ENCODE data around the gene CAP1. TPM values are rescaled to one million over a fixed set of nuclear protein-coding genes. Genes with fewer than 3 reads are reported as not detected.

Gene CAP1
- total and polyA plus RNA-seq, 9 of the 15 experiments (the other 6 are each of a cell fraction or from before 2014, with no cell fraction given): 230 to 658 (median 281) TPM

DNA sequence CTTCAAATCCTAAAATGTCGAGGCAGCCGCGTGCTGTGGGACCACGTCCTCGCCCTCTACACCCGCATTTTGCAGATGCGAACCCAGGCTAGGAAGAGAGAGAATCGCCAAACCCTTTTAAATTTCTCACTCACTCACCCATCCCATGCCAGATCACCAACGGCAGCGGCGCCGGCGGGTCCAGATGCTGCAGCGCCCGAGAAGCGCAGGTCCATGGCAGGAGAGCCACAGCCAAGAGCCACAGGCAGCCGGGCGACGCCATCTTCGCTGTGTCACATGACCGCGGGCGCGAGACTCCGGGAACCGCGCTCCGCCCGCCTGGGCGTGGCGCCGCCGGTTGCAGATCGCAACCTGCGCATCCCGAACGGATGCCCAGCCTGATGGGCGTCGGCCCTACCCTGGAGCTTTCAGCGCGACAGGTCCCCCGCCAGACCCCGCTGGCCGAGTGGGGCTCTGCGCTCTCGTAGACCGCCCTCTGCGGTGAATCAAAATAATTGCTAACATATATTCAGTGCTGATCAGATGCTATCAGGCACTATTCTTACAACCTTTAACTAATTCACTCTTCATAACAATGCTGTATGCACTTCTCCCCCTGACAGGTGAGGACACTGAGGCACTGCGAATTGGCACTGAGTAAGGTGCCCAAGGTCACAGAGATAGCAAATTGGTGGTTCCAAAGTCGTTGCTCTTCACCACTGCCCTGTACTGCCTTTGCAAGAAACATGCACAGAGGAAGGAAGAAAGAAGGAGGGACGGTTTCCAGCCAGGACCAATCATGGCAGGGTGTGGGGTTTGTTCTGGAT is 56.7 kb downstream of the CAP1 start, which contains the start of gene PPT1 (continued):
- peak; percentile 49 to 93; a peak in 2 of 4 replicates for TF ChIP-seq RCOR1 (IDR thresholded peaks at IDR 0.05; ENCODE audit: borderline replicate concordance in 1 of 2, low read depth in 2 of 2, low read length in 2 of 2)
- peak; percentile 67; the same call in 1 of the 2 replicates for TF ChIP-seq CBX1 (IDR thresholded peaks at IDR 0.05; ENCODE audit: low read depth)
- TF ChIP-seq FOXA3 (CRISPR knock-in tag; conservative IDR thresholded peaks at IDR 0.05 in 1 of 2, IDR thresholded peaks at IDR 0.05 in 1 of 2): peak in 1 of 2 experiments; percentile 94; a peak in 2 of 4 replicates
- peak; percentile 58; the same call in 1 of the 2 replicates for TF ChIP-seq CREM (IDR thresholded peaks at IDR 0.05; ENCODE audit: low read depth)
- TF ChIP-seq FOXK2 (conservative IDR thresholded peaks at IDR 0.05 in 1 of 2, IDR thresholded peaks at IDR 0.05 in 1 of 2; ENCODE audit: low read depth in 2 of 2): peak; percentile 63 to 71; a peak in 3 of 4 replicates
- TF ChIP-seq HDGF (IDR thresholded peaks at IDR 0.05): peak; percentile 81; the same call in 1 of the 2 replicates
- 0 out of 2 replicates have a peak, but pooled peaks have one; percentile 33 for TF ChIP-seq SMAD3 (CRISPR knock-in tag; conservative IDR thresholded peaks at IDR 0.05)
- peak; percentile 96 for TF ChIP-seq ZBTB1 (CRISPR knock-in tag; IDR thresholded peaks at IDR 0.05; ENCODE audit: borderline replicate concordance, low read depth)
- TF ChIP-seq HDAC2 (IDR thresholded peaks at IDR 0.05): peak; percentile 94
- TF ChIP-seq ZNF609 (CRISPR knock-in tag; IDR thresholded peaks at IDR 0.05; ENCODE audit: borderline replicate concordance): no peak
- TF ChIP-seq POLR2AphosphoS5 (IDR thresholded peaks at IDR 0.05; ENCODE audit: control insufficient read depth, insufficient read depth, low read depth, low read length): peak; percentile 77
- peak; percentile 38; the same call in 1 of the 2 replicates for TF ChIP-seq ZBTB17 (CRISPR knock-in tag; IDR thresholded peaks at IDR 0.05)
- peak; percentile 63 for TF ChIP-seq ZNF263 (CRISPR knock-in tag; IDR thresholded peaks at IDR 0.05; ENCODE audit: borderline replicate concordance)
- TF ChIP-seq TAF1 (IDR thresholded peaks at IDR 0.05; ENCODE audit: control insufficient read depth, extremely low read depth, insufficient read depth, low read length, severe bottlenecking): peak; percentile 88
- TF ChIP-seq KAT8 (IDR thresholded peaks at IDR 0.05; ENCODE audit: low read depth): 0 out of 2 replicates have a peak, but pooled peaks have one; percentile 41
- no peak for TF ChIP-seq EGR1 (conservative IDR thresholded peaks at IDR 0.05)
- peak; percentile 73; the same call in 1 of the 2 replicates for TF ChIP-seq PML (IDR thresholded peaks at IDR 0.05; ENCODE audit: low read length)
- no peak for TF ChIP-seq NR4A1 (CRISPR knock-in tag; IDR thresholded peaks at IDR 0.05)
- peak; percentile 53; the same call in 1 of the 2 replicates for TF ChIP-seq NR4A1 (tag; IDR thresholded peaks at IDR 0.05)
- no peak for TF ChIP-seq HMG20B (CRISPR knock-in tag; IDR thresholded peaks at IDR 0.05)
- TF ChIP-seq TGIF2 (CRISPR knock-in tag; IDR thresholded peaks at IDR 0.05): peak; percentile 96
- peak; percentile 63; the same call in 1 of the 2 replicates for TF ChIP-seq FOXJ2 (tag; IDR thresholded peaks at IDR 0.05)
- TF ChIP-seq ASH1L (IDR thresholded peaks at IDR 0.05; ENCODE audit: borderline replicate concordance, low read depth, partially characterized antibody): no peak
- 0 out of 2 replicates have a peak, but pooled peaks have one; percentile 17 for TF ChIP-seq SMARCA4 (IDR thresholded peaks at IDR 0.05)
